ENCODE data around the gene GCNT4.
A peak's percentile ranks its signal among the peaks of the same experiment; 100 is the strongest.

The GCNT4 gene

DNA sequence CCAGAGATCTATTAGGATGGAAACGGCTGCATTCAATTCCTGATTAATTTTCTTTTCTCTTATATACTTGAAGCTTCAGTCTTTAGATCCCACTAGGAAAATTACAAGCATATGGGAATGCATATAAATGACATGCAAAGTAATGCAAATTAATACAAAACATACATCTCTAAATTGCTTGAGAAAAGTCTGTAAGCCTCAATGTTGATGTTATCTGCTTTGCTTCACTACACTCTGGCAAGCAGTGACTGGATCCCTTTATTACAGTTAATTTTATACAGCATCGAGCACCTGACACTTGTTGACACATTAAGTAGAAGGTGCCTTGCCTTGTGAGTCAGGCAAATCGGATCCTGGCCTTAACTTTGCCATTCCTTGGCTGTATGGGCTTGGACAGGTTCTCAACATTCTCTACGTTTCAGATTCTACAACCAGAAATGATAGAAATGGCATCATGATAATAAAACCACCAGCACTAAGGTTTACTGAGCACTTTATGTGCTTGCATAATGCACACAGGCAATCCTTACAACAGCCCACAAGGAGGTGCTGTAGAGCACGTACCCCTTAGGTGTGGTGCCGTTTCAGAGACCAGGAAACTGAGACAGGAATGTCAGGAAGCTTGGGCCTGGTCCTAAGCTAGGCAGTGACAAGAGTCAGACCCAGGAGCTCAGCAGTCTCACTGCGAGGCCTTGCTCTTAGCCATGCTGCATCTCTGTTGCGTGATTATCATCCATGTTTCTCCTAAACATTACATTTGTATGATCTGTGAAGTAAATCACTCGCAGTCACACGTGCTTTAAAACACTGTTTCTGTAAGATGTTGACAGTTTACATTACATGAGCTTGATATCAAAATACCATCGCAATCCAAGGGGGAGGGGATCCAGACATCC is 2.7 kb downstream of the GCNT4 start:
- Histone ChIP-seq H3K36me3 (ENCODE audit: control insufficient read depth, insufficient read depth, low read length) (no peaks in the 10 kb centered on the region), H3K4me3 (ENCODE audit: low read depth, low read length) (peak overlapping the region; percentile 25), H3K9ac (no peak overlapping the region), H3K9me3 (ENCODE audit: control insufficient read depth, low read length) (no peaks in the 10 kb centered on the region), H3K4me2 (ENCODE audit: low read length) (peak overlapping the region; percentile 29), H3K27me3 (ENCODE audit: control insufficient read depth, insufficient read depth, low read length) (no peaks in the 10 kb centered on the region), H2AFZ (no peak overlapping the region), H3K79me2 (peaks cover 31% of the 10 kb centered on the region), H3K27ac (no peak overlapping the region), H3K4me1 (peaks cover 16% of the 10 kb centered on the region)
- TF ChIP-seq, protein P1, sequence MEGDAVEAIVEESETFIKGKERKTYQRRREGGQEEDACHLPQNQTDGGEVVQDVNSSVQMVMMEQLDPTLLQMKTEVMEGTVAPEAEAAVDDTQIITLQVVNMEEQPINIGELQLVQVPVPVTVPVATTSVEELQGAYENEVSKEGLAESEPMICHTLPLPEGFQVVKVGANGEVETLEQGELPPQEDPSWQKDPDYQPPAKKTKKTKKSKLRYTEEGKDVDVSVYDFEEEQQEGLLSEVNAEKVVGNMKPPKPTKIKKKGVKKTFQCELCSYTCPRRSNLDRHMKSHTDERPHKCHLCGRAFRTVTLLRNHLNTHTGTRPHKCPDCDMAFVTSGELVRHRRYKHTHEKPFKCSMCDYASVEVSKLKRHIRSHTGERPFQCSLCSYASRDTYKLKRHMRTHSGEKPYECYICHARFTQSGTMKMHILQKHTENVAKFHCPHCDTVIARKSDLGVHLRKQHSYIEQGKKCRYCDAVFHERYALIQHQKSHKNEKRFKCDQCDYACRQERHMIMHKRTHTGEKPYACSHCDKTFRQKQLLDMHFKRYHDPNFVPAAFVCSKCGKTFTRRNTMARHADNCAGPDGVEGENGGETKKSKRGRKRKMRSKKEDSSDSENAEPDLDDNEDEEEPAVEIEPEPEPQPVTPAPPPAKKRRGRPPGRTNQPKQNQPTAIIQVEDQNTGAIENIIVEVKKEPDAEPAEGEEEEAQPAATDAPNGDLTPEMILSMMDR (IDR thresholded peaks at IDR 0.05): peak; percentile 82

DNA sequence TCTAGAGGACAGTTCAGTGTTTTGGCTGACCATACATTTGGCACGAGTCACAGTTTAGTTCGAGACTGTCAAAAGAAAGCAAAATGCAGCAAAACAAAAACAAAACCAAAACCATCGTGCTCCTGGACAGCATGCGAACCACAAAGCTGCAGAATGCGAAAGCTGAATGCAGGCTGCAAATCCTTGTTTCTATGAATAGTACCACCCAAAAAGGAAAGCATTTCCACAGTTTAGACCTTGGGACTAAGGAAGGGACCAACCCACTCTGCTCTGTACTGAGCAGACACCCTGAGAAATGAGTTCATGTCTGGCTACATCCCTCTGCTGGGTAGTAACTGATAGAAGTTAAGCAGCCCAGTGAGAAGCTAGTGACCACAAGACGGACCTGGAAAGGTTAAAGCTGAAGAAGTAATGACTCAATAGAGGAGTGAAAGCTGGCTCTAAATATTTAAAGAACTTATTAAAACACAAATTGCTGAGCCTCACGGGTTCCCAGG is 3.9 kb downstream of the GCNT4 start:
- Histone ChIP-seq H3K36me3 (ENCODE audit: control insufficient read depth, insufficient read depth, low read length) (no peaks in the 10 kb centered on the region), H3K4me3 (ENCODE audit: low read depth, low read length) (no peak overlapping the region), H3K9ac (no peak overlapping the region), H2AFZ (no peak overlapping the region), H3K79me2 (peaks cover 31% of the 10 kb centered on the region), H3K27ac (no peak overlapping the region), H3K4me2 (ENCODE audit: low read length) (no peak overlapping the region), H3K27me3 (ENCODE audit: control insufficient read depth, insufficient read depth, low read length) (no peaks in the 10 kb centered on the region), H3K4me1 (peaks cover 7% of the 10 kb centered on the region), H3K9me3 (ENCODE audit: control insufficient read depth, low read length) (no peaks in the 10 kb centered on the region)
- TF ChIP-seq, protein P1 (IDR thresholded peaks at IDR 0.05): no peak

DNA sequence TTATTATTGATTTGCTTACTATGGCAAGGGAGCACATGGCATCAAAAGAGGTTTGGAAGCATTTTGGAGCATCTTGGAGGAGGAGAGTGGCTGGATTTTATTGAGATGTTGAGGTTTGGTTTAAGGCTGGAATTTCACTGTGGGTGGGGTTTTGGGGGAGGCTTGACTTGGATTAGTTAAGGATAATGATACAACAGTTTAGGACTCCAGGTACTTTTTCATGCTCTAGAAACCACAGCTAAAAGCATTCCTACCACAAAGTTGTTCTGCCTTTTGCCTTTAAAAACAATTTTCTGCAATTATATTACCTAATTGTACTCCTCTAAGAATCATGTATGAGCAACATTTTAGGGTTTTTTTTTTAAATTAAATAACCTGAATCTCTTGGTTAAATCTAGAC is 5.0 kb downstream of the GCNT4 start:
- Histone ChIP-seq H3K27ac (no peak overlapping the region), H3K9me3 (ENCODE audit: control insufficient read depth, low read length) (no peaks in the 10 kb centered on the region), H3K9ac (no peak overlapping the region), H3K36me3 (ENCODE audit: control insufficient read depth, insufficient read depth, low read length) (no peaks in the 10 kb centered on the region), H3K4me3 (ENCODE audit: low read depth, low read length) (no peak overlapping the region), H2AFZ (no peak overlapping the region), H3K4me1 (peaks cover 10% of the 10 kb centered on the region), H3K27me3 (ENCODE audit: control insufficient read depth, insufficient read depth, low read length) (no peaks in the 10 kb centered on the region), H3K79me2 (peaks cover 32% of the 10 kb centered on the region), H3K4me2 (ENCODE audit: low read length) (no peak overlapping the region)
- TF ChIP-seq, protein P1 (IDR thresholded peaks at IDR 0.05): no peak

DNA sequence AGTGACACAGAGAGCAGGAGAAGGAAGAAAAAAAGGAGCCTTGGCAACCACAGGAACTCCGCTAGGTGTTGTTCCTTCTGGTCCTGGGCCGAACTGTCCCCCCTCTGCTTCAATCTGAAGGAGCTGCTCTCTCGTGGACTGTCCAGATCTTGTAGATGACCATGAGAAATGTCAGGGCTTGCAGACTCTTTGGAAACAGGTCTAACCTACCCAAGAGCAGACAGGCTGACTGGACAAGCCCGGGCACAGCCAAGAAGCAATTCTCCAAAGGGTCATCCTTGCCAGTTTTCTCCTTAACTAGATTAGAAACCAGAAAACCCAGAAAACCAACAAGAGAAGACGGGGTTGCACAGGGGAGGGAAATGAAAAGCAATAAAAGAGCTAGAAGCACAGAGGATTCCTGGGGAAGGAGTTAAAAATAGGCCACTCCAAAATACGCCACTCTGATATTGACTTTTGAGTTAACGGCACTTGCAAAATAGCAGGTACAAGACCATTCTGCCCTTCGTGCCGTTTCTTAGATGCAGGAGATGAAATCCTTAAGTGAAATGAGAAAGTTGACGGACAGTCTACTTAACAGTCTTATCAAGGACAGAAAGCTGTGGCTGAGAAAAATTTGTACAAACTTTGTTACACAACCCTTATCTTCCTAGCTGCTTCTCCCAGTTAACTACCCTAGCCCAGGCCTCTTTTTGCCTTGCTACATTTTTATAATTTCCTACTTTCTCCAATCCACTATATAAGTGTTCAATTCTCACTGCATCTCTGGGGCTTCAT is 5.8 kb downstream of the GCNT4 start:
- no peaks in the 10 kb centered on the region for H3K27me3 ChIP-seq (ENCODE audit: control insufficient read depth, insufficient read depth, low read length)
- peaks cover 33% of the 10 kb centered on the region for H3K79me2 ChIP-seq
- H3K27ac ChIP-seq: no peak overlapping the region

More for the DNA sequence above, 5.8 kb downstream of the GCNT4 start:
- no peak overlapping the region for H3K9ac ChIP-seq
- H2AFZ ChIP-seq: no peak overlapping the region
- peaks cover 10% of the 10 kb centered on the region for H3K4me1 ChIP-seq
- TF ChIP-seq, protein P1 (IDR thresholded peaks at IDR 0.05): no peak
- H3K9me3 ChIP-seq (ENCODE audit: control insufficient read depth, low read length): no peaks in the 10 kb centered on the region
- H3K4me3 ChIP-seq (ENCODE audit: low read depth, low read length): no peak overlapping the region
- H3K4me2 ChIP-seq (ENCODE audit: low read length): no peak overlapping the region
- no peaks in the 10 kb centered on the region for H3K36me3 ChIP-seq (ENCODE audit: control insufficient read depth, insufficient read depth, low read length)

All from parathyroid adenoma (tissue), 2 donors.